Osteocyte (in vitro differentiated cells): ENCODE results near the gene UHRF2. TPM values are rescaled to one million over a fixed set of nuclear protein-coding genes. Genes with fewer than 3 reads are reported as not detected.

ENCODE experiments used
- DNase-seq: peaks from one replicate; pipeline ENCODE4 v3.0.0; 2021; ENCODE audit warnings: mixed read lengths; ENCODE audit not compliant: unreplicated experiment; ENCODE audit errors: extremely low spot score
- H3K27ac Mint-ChIP-seq: one replicate; pipeline ENCODE4 v1.8.0; 2021; ENCODE audit warnings: mild to moderate bottlenecking, mixed read lengths; ENCODE audit not compliant: unreplicated experiment
- H3K27me3 Mint-ChIP-seq: one replicate; pipeline ENCODE4 v1.8.0; 2021; ENCODE audit warnings: mixed read lengths; ENCODE audit not compliant: unreplicated experiment
- H3K36me3 Mint-ChIP-seq: one replicate; pipeline ENCODE4 v1.8.0; 2021; ENCODE audit warnings: mixed read lengths; ENCODE audit not compliant: unreplicated experiment
- H3K4me1 Mint-ChIP-seq: one replicate; pipeline ENCODE4 v1.8.0; 2021; ENCODE audit warnings: mixed read lengths; ENCODE audit not compliant: unreplicated experiment
- H3K4me3 Mint-ChIP-seq: one replicate; pipeline ENCODE4 v1.8.0; 2021; ENCODE audit warnings: mild to moderate bottlenecking, moderate library complexity, mixed read lengths; ENCODE audit not compliant: unreplicated experiment
- H3K9me3 Mint-ChIP-seq: one replicate; pipeline ENCODE4 v1.8.0; 2021; ENCODE audit warnings: mixed read lengths; ENCODE audit not compliant: unreplicated experiment
- total RNA-seq: library from RNA; stranded (reverse); gene quantifications from 2 replicates; pipeline ENCODE4 v1.2.1, GENCODE V29; 2021
- TF ChIP-seq, protein P1 (sequence below): fragments of 200-600 bp; sonication (generic); IDR thresholded peaks from 2 replicates; pipeline ENCODE4 v1.5.0; 2021; ENCODE audit warnings: antibody characterized with exemption, mild to moderate bottlenecking, moderate library complexity

UHRF2 gene
- total RNA-seq, 1 donor from 2014 or later, result 69.6 TPM

- TF ChIP-seq, protein P1, sequence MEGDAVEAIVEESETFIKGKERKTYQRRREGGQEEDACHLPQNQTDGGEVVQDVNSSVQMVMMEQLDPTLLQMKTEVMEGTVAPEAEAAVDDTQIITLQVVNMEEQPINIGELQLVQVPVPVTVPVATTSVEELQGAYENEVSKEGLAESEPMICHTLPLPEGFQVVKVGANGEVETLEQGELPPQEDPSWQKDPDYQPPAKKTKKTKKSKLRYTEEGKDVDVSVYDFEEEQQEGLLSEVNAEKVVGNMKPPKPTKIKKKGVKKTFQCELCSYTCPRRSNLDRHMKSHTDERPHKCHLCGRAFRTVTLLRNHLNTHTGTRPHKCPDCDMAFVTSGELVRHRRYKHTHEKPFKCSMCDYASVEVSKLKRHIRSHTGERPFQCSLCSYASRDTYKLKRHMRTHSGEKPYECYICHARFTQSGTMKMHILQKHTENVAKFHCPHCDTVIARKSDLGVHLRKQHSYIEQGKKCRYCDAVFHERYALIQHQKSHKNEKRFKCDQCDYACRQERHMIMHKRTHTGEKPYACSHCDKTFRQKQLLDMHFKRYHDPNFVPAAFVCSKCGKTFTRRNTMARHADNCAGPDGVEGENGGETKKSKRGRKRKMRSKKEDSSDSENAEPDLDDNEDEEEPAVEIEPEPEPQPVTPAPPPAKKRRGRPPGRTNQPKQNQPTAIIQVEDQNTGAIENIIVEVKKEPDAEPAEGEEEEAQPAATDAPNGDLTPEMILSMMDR, result no peak
- no peak overlapping the region for H3K4me3 Mint-ChIP-seq
- H3K27me3 Mint-ChIP-seq, result no peaks in the 10 kb centered on the region
- no peak overlapping the region for H3K27ac Mint-ChIP-seq
- H3K36me3 Mint-ChIP-seq, result peaks cover 36% of the 10 kb centered on the region
- no peaks in the 10 kb centered on the region for H3K9me3 Mint-ChIP-seq
- H3K4me1 Mint-ChIP-seq, result no peaks in the 10 kb centered on the region
- no peak for DNase-seq
These were observed 71.2 kb downstream of the UHRF2 start for GRCh38 chr9:6484210-6484609.

GRCh38 chr9:6488395-6488794 lies 75.4 kb downstream of the UHRF2 start:
- H3K9me3 Mint-ChIP-seq, result no peaks in the 10 kb centered on the region
- TF ChIP-seq, protein P1, result no peak
- H3K27ac Mint-ChIP-seq, result no peak overlapping the region
- no peaks in the 10 kb centered on the region for H3K27me3 Mint-ChIP-seq
- DNase-seq, result no peak
- H3K4me3 Mint-ChIP-seq, result no peak overlapping the region
- H3K4me1 Mint-ChIP-seq, result peaks cover 16% of the 10 kb centered on the region
- H3K36me3 Mint-ChIP-seq, result peaks cover 44% of the 10 kb centered on the region

GRCh38 chr9:6489099-6489498 lies 76.1 kb downstream of the UHRF2 start:
- Mint-ChIP-seq H3K36me3 (peaks cover 46% of the 10 kb centered on the region), H3K4me1 (peaks cover 16% of the 10 kb centered on the region), H3K27ac (no peak overlapping the region), H3K9me3 (no peaks in the 10 kb centered on the region), H3K4me3 (no peak overlapping the region), H3K27me3 (no peaks in the 10 kb centered on the region)
- no peak for DNase-seq
- TF ChIP-seq, protein P1, result no peak

GRCh38 chr9:6490863-6491262 lies 77.9 kb downstream of the UHRF2 start:
- TF ChIP-seq, protein P1, result no peak
- H3K4me1 Mint-ChIP-seq, result peaks cover 16% of the 10 kb centered on the region

DNA sequence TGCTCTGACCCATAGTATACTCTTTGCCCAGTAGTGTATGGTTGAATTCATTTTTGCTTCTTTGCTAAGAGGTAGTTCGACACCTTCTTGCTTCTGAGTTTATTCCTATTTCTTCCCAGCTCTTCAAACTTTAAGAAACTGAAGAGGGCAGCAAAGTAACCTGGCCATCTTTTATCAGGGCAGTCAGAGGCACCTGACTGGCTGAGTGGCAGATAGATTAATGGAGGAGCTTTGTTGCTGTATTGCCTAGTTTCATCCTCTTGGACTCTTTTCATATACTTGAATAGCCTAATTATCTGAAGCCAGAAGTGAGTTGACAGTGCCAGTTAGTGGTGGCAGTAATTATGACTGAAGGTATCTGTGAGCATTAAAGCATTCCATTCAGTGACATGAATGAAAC lies 82.5 kb downstream of the UHRF2 start:
- Mint-ChIP-seq H3K27ac (no peak overlapping the region), H3K36me3 (peaks cover 57% of the 10 kb centered on the region), H3K27me3 (no peaks in the 10 kb centered on the region), H3K4me1 (peaks cover 19% of the 10 kb centered on the region), H3K9me3 (no peaks in the 10 kb centered on the region), H3K4me3 (no peak overlapping the region)
- no peak for DNase-seq
- TF ChIP-seq, protein P1, result peak; percentile 7

More at GRCh38 chr9:6490863-6491262, 77.9 kb downstream of the UHRF2 start:
- no peak for DNase-seq
- no peak overlapping the region for H3K4me3 Mint-ChIP-seq
- peaks cover 51% of the 10 kb centered on the region for H3K36me3 Mint-ChIP-seq
- H3K9me3 Mint-ChIP-seq, result no peaks in the 10 kb centered on the region
- H3K27ac Mint-ChIP-seq, result no peak overlapping the region
- H3K27me3 Mint-ChIP-seq, result no peaks in the 10 kb centered on the region
